GM21717 (cell line): ENCODE data around the gene KRT26.

Source experiments
- ATAC-seq: cut with Tn5 transposase; IDR thresholded peaks from one replicate; pipeline ENCODE4 v1.9.1; 2021; ENCODE audit warnings: mild to moderate bottlenecking, moderate library complexity; ENCODE audit not compliant: unreplicated experiment

Gene KRT26

GRCh38 chr17:40734018-40734417 lies 38.0 kb downstream of the KRT26 start:
- no peak for ATAC-seq

DNA sequence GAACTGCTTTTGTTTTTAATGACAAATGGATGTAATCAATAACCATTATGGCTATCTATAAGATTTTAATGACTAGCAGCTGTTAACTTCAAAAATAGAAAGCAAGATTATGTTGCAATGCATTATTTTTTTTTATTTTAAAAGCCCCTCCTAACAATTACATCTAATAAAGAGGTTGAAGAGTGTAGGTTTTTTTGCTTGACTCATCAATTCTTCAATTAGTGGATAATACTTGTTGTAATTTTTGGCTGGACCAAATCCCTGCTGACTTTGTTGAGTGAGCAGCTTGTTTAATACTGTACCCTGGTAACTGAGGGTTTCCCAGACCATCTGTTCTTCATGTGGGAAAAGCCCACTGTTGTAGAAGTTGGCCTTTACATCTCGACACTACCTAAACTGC lies 41.0 kb downstream of the KRT26 start:
- ATAC-seq, result no peak

DNA sequence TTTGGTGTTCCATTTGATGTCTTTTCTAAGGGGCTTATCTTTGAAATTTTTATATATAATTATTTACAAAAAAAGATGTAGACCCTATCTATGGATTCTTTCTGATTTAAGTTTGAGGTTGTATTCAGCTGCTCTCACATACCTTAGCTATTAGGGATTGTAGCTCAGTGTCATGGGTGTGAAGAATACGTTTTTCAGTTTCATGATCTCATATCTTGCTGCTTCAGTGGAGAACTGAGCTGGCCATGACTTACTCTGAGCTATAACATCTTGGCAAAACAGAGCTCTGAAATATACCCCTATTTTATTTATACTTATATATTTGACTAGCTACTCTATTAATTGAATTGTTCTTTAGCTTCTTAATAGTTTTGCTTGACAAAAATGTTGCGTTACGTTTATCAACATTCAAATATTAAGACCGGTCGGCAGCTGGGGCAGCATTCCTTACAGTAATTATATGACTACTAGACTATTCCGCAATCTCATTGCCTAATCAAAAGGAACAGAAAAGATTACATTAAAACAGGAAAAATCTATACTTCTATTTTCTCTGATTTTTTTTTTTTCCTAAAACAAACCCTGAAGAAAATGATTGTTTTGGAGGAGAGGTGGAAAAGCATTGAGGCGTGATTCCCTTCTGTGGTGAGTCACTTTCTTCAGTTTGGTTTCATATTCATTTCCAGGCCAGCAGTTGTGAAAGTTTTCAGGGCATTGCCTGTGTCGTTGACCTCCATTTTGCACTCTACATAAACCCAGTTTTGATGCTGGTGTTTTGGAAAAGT lies 44.4 kb downstream of the KRT26 start:
- no peak for ATAC-seq

DNA sequence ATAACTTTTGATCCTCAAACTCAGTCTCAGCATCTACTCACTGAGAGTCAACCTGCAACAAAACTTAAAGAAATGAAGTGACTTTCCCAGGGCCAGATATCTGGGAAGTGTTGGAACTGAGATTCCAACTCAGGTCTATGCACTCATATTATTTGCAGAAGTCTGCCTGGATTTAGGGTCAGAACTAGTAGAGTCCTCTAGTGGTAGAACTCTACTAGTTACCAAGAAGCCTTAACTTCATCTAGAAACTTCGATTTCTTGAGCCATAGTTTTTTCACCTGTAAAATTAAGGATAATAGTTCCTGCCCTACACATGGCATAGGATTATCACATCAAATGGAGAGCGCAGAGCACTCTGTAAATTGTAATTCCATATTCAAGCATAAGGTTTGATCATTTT lies 45.1 kb downstream of the KRT26 start:
- no peak for ATAC-seq

DNA sequence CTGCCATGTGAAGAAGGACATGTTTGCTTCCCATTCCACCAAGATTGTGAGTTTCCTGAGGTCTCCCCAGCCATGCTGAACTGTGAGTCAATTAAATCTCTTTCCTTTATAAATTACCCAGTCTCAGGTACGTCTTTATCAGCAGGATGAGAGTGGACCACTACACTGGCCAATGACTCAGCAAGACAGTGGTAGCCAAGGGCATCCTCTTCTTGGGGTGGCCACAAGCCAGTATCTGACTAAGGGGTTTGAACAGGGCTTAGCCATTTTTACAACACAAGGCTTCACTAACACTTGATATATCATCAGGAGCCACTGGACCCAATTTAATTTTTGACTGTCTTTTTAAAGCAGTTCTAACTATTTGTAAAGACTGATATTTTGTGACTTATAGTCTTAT lies 47.3 kb downstream of the KRT26 start:
- ATAC-seq, result no peak

- no peak for ATAC-seq
These were observed 49.8 kb downstream of the KRT26 start for GRCh38 chr17:40722241-40722640.

DNA sequence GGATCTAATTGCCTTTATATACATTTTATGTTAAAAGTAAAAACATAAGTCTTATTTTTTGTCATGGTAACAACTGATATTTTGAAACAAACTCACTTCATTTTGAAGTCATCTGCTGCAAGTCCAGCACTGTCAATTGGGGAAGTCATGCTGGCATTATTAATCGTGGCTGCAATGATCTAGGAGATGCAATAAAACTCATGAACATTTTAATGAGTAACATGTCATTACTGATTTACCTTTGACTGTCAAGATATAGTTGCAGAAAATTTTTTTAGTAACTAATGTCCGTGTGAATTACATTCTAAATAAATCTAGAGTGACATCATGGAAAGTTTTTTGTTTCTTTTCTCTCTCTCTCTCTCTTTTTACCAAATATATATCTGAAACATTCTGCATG lies 51.1 kb downstream of the KRT26 start:
- no peak for ATAC-seq

GRCh38 chr17:40718930-40719329 lies 53.1 kb downstream of the KRT26 start:
- ATAC-seq, result no peak

DNA sequence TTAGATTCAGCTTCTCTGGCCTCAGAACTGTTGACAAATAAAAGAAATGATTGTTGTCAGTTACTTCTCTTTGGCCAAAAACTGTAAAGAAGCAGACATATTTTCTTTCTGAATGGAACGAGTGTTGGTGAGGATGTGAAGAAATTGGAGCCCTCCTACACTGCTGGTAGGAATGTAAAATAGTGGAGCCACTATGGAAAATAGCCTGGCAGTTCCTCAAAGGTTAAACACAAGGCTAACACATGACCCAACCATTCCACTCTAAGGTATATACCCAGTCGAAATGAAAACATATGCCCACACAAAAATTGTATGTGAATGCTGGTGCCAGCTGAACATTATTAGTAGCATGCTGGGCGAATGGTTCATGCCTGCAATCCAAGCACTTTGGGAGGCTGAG lies 54.2 kb downstream of the KRT26 start:
- ATAC-seq, result no peak
